ENCODE measurements around the gene CCNF.
"Not testable (repeated sequence)": the region's sequence is repeated elsewhere in the genome, so short reads cannot be mapped to it uniquely, and the experiment has no call there.

The CCNF gene, protein sequence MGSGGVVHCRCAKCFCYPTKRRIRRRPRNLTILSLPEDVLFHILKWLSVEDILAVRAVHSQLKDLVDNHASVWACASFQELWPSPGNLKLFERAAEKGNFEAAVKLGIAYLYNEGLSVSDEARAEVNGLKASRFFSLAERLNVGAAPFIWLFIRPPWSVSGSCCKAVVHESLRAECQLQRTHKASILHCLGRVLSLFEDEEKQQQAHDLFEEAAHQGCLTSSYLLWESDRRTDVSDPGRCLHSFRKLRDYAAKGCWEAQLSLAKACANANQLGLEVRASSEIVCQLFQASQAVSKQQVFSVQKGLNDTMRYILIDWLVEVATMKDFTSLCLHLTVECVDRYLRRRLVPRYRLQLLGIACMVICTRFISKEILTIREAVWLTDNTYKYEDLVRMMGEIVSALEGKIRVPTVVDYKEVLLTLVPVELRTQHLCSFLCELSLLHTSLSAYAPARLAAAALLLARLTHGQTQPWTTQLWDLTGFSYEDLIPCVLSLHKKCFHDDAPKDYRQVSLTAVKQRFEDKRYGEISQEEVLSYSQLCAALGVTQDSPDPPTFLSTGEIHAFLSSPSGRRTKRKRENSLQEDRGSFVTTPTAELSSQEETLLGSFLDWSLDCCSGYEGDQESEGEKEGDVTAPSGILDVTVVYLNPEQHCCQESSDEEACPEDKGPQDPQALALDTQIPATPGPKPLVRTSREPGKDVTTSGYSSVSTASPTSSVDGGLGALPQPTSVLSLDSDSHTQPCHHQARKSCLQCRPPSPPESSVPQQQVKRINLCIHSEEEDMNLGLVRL

DNA sequence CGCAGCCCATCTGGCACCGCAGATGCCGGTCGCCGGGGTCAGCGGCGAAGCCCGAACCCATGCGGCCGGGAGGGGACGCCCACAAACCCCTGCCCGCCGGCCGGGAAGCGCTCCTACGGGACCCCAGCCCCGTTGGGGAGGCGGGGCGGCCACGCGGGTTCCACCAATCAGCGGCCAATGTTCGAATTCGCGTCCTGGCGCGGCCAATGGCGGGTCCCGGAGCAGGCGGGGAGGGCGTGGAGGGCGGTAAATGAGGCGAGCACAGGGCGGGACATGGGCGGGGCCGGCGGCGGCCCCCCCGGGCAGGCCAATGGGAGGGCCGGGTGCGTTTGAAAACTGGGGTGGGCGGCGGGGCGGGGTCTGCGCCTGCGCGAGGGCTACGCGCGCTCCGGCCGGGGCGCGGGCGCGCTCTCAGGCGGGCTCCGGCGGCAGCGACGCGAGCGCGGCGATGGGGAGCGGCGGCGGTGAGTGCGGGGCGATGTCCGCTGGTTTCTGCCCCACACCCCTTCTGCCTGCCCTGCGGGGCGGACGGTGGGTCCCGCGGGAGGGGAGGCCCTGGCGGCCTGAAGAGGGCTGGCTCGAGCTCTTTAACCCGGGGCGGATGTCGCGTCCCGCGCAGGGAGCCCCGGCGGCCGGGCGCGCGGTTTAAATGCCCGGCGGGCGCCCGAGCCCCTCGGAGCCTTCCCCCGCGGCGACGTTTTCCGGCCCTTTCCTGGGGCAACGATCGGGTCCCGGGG is at the start of gene CCNF:
CCNF (plus strand) TSS at position 414 of the 737 bp plus-strand sequence; CDS start at position 449, 35 bp downstream.
- peak; percentile 94 for DNase-seq
- peak within 1 kb of the TSS; percentile 76 for H3K4me3 ChIP-seq (ENCODE audit: low read depth, low read length)
- in situ Hi-C loops (cut with HindIII; ENCODE audit: low pct_ligation_motif_present, low sequenced_read_pairs): no loop called here
- peak within 1 kb of the TSS; percentile 22 for H3K27ac ChIP-seq
- TF ChIP-seq, protein P1, sequence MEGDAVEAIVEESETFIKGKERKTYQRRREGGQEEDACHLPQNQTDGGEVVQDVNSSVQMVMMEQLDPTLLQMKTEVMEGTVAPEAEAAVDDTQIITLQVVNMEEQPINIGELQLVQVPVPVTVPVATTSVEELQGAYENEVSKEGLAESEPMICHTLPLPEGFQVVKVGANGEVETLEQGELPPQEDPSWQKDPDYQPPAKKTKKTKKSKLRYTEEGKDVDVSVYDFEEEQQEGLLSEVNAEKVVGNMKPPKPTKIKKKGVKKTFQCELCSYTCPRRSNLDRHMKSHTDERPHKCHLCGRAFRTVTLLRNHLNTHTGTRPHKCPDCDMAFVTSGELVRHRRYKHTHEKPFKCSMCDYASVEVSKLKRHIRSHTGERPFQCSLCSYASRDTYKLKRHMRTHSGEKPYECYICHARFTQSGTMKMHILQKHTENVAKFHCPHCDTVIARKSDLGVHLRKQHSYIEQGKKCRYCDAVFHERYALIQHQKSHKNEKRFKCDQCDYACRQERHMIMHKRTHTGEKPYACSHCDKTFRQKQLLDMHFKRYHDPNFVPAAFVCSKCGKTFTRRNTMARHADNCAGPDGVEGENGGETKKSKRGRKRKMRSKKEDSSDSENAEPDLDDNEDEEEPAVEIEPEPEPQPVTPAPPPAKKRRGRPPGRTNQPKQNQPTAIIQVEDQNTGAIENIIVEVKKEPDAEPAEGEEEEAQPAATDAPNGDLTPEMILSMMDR (IDR thresholded peaks at IDR 0.05; ENCODE audit: low read depth, low read length, missing control alignments): no peak
- H3K27me3 ChIP-seq (replicated peaks): no peaks in the 10 kb centered on the region
- H3K36me3 ChIP-seq (replicated peaks): peaks cover 7% of the 10 kb centered on the region

DNA sequence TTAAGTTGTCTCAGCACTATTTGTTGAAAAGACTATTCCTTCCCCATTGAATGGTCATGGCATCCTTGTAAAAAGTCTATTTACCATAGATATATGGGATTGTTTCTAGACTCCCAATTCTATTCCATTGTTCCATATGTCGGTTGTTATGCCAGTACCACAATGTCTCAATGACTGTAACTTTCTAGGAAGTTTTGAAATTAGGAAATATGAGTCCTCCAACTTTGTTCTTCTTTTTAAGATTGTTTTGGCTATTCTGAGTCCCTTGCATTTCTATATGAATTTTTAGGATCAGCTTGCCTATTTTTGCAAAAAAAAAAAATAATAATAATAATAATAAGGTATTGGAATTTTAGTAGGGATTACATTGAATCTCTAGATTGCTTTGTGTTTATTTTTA is 45.7 kb upstream of the CCNF start:
- Histone ChIP-seq H3K27ac (no peak overlapping the region), H3K4me3 (ENCODE audit: low read depth, low read length) (no peak overlapping the region), H3K36me3 (replicated peaks) (no peaks in the 10 kb centered on the region), H3K27me3 (replicated peaks) (no peaks in the 10 kb centered on the region)
- DNase-seq: no peak
- in situ Hi-C loops (cut with HindIII; ENCODE audit: low pct_ligation_motif_present, low sequenced_read_pairs): no loop called here
- TF ChIP-seq, protein P1 (IDR thresholded peaks at IDR 0.05; ENCODE audit: low read depth, low read length, missing control alignments): no peak

DNA sequence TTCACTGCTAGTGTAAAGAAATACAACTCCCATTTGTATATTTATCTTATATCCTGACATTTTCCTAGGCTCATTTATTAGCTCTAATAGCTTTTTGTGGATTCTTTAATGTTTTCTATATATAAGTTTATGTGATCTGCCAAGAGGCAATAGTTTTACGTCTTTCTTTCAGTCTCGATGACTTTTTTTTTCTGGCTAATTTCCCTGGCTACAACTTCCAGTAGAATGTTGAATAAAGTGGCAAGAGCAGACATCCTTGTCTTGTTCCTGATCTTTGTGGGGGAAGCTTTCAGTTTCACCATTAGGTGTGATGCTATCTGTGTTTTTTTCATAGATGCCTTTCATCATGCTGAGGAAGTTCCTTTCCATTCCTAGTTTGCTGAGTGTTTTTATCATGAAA is 44.8 kb upstream of the CCNF start:
- TF ChIP-seq, protein P1 (IDR thresholded peaks at IDR 0.05; ENCODE audit: low read depth, low read length, missing control alignments): no peak
- Histone ChIP-seq H3K4me3 (ENCODE audit: low read depth, low read length) (no peak overlapping the region), H3K27ac (no peak overlapping the region), H3K27me3 (replicated peaks) (no peaks in the 10 kb centered on the region), H3K36me3 (replicated peaks) (no peaks in the 10 kb centered on the region)
- DNase-seq: no peak
- in situ Hi-C loops (cut with HindIII; ENCODE audit: low pct_ligation_motif_present, low sequenced_read_pairs): no loop called here

DNA sequence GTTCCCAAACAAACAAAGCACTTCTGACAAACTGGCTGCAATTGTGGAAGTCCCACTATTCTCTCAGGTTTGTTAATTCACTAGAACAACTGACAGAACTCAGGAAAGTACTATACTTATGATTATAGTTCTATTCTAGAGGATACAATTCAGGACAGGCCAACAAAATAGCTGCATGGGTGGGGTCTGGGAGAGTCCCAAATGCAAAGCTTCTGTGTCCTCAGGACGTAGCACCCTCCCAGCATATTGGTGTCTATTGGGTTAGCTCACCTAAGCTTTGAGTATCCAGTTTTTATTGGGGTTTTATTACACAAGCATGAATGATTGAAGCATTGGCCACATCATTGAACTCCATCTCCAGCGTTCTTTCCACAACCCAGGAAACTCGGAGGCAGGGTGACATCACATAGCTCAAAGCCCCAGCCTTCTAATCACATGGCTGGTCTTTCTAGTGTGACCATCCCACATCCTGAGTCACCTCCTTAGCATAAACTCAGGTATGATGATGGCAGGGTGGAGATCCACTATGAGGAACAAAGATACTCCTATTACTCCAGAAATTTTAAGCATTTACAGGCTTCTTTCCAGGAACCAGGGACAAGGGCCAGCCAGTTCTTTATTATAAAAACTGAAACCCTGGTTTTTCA is 43.9 kb upstream of the CCNF start:
- no peak for DNase-seq
- Histone ChIP-seq H3K27me3 (replicated peaks) (no peaks in the 10 kb centered on the region), H3K4me3 (ENCODE audit: low read depth, low read length) (no peak overlapping the region), H3K36me3 (replicated peaks) (no peaks in the 10 kb centered on the region), H3K27ac (no peak overlapping the region)
- TF ChIP-seq, protein P1 (IDR thresholded peaks at IDR 0.05; ENCODE audit: low read depth, low read length, missing control alignments): no peak
- in situ Hi-C loops (cut with HindIII; ENCODE audit: low pct_ligation_motif_present, low sequenced_read_pairs): no loop called here

DNA sequence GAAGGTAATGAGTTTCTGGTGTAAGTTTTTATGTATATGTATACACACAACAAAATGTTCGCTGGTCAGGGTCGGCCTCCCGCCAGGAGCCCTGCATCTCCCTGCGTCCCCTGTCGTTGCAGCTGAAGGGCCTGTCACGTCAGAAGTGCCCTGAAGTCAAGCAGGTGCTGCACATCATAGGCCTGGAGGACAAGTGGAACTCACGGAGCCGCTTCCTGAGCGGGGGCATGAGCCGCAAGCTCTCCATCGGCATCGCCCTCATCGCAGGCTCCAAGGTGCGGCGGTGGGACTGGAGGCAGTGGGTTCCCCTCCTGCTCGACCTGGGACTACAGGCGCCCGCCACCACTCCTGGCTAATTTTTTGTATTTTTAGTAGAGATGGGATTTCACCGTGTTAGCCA is 43.3 kb upstream of the CCNF start:
- in situ Hi-C loops (cut with HindIII; ENCODE audit: low pct_ligation_motif_present, low sequenced_read_pairs); H3K36me3 ChIP-seq (replicated peaks); H3K27me3 ChIP-seq (replicated peaks): not testable (repeated sequence)

More for the DNA sequence above, 43.3 kb upstream of the CCNF start:
- H3K4me3 ChIP-seq (ENCODE audit: low read depth, low read length); DNase-seq; H3K27ac ChIP-seq: not testable (repeated sequence)
